HCT116 (cell line): ENCODE data around the gene ARHGAP42.

Experiments
- CEBPB ChIP-seq: IDR thresholded peaks from 2 replicates; pipeline ENCODE4 v1.6.1; 2012; ENCODE audit warnings: low read depth
- EZH2 ChIP-seq: fragments of 200-600 bp; sonication (generic); IDR thresholded peaks from 2 replicates; pipeline ENCODE4 v1.6.1; 2017; ENCODE audit warnings: antibody characterized with exemption, mixed run types
- EZH2phosphoT487 ChIP-seq: fragments of 200-600 bp; IDR thresholded peaks from 2 replicates; pipeline ENCODE4 v1.6.1; 2018; ENCODE audit warnings: antibody characterized with exemption, borderline replicate concordance
- POLR2A ChIP-seq: IDR thresholded peaks from 2 replicates; pipeline ENCODE4 v1.7.0; 2011; ENCODE audit warnings: borderline replicate concordance; ENCODE audit not compliant: insufficient read depth, insufficient read length; ENCODE audit errors: extremely low read depth
- POLR2AphosphoS5 ChIP-seq: IDR thresholded peaks from 2 replicates; pipeline ENCODE4 v1.6.1; 2011; ENCODE audit warnings: mild to moderate bottlenecking, low read depth, low read length, moderate library complexity
- SRF ChIP-seq: IDR thresholded peaks from 2 replicates; pipeline ENCODE4 v1.6.1; 2012; ENCODE audit warnings: low read depth
- YY1 ChIP-seq: IDR thresholded peaks from 2 replicates; pipeline ENCODE4 v1.6.1; 2011; ENCODE audit warnings: low read length, low read depth, moderate library complexity, mild to moderate bottlenecking; ENCODE audit not compliant: insufficient replicate concordance; ENCODE audit errors: extremely low read depth
- ZFX ChIP-seq: fragments of 450-650 bp; IDR thresholded peaks from 2 replicates; pipeline ENCODE4 v1.6.1; 2017
- TF ChIP-seq, protein P1 (sequence below), 3 experiments: fragments of 200-600 bp in 1 of 3; sonication (generic) in 1 of 3; IDR thresholded peaks in 2 of 3; conservative IDR thresholded peaks in 1 of 3; 2 replicates each; pipeline ENCODE4 v1.5.1; 2012 to 2017; ENCODE audit warnings: low read depth in 2 of 3, low read length in 2 of 3, antibody characterized with exemption in 1 of 3, borderline replicate concordance in 1 of 3, control low read depth in 1 of 3, mild to moderate bottlenecking in 1 of 3, mixed read lengths in 1 of 3, mixed run types in 1 of 3, moderate library complexity in 1 of 3; ENCODE audit not compliant: insufficient read depth in 1 of 3
- TF ChIP-seq, protein P2 (sequence below): IDR thresholded peaks from 2 replicates; pipeline ENCODE4 v1.6.1; 2012; ENCODE audit warnings: low read depth
- TF ChIP-seq, protein P3 (sequence below): IDR thresholded peaks from 2 replicates; pipeline ENCODE4 v1.6.1; 2012
- TF ChIP-seq, protein P4 (sequence below): IDR thresholded peaks from 2 replicates; pipeline ENCODE4 v1.6.1; 2012

DNA sequence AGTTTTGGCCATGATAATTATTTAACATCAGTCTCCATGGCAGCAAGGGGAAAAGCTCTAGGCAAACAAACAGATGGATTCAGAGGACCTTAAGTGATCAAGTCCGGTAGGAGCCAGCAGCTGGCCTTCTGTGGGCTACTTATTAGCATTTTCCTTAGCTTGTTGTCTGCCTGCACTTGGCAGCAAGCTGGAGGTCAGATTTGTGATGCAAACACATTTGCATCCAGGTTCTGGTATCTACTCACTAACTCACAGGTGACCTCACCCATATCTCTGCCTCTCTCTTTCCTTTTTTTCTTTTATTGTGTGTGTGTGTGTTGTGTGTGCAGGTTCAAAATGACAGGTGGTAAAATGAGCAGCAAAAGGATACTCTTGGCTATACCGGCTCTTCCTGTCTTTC is 32.3 kb downstream of the ARHGAP42 start:
- TF ChIP-seq EZH2phosphoT487 (no peak), EZH2 (no peak), POLR2AphosphoS5 (no peak), CEBPB (no peak), SRF (no peak), ZFX (no peak), POLR2A (no peak), YY1 (no peak)
- TF ChIP-seq, protein P1, sequence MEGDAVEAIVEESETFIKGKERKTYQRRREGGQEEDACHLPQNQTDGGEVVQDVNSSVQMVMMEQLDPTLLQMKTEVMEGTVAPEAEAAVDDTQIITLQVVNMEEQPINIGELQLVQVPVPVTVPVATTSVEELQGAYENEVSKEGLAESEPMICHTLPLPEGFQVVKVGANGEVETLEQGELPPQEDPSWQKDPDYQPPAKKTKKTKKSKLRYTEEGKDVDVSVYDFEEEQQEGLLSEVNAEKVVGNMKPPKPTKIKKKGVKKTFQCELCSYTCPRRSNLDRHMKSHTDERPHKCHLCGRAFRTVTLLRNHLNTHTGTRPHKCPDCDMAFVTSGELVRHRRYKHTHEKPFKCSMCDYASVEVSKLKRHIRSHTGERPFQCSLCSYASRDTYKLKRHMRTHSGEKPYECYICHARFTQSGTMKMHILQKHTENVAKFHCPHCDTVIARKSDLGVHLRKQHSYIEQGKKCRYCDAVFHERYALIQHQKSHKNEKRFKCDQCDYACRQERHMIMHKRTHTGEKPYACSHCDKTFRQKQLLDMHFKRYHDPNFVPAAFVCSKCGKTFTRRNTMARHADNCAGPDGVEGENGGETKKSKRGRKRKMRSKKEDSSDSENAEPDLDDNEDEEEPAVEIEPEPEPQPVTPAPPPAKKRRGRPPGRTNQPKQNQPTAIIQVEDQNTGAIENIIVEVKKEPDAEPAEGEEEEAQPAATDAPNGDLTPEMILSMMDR (IDR thresholded peaks at IDR 0.05 in 2 of 3, conservative IDR thresholded peaks at IDR 0.05 in 1 of 3; ENCODE audit: borderline replicate concordance in 1 of 3, insufficient read depth in 1 of 3, low read depth in 2 of 3, low read length in 2 of 3): no peak
- TF ChIP-seq, protein P2, sequence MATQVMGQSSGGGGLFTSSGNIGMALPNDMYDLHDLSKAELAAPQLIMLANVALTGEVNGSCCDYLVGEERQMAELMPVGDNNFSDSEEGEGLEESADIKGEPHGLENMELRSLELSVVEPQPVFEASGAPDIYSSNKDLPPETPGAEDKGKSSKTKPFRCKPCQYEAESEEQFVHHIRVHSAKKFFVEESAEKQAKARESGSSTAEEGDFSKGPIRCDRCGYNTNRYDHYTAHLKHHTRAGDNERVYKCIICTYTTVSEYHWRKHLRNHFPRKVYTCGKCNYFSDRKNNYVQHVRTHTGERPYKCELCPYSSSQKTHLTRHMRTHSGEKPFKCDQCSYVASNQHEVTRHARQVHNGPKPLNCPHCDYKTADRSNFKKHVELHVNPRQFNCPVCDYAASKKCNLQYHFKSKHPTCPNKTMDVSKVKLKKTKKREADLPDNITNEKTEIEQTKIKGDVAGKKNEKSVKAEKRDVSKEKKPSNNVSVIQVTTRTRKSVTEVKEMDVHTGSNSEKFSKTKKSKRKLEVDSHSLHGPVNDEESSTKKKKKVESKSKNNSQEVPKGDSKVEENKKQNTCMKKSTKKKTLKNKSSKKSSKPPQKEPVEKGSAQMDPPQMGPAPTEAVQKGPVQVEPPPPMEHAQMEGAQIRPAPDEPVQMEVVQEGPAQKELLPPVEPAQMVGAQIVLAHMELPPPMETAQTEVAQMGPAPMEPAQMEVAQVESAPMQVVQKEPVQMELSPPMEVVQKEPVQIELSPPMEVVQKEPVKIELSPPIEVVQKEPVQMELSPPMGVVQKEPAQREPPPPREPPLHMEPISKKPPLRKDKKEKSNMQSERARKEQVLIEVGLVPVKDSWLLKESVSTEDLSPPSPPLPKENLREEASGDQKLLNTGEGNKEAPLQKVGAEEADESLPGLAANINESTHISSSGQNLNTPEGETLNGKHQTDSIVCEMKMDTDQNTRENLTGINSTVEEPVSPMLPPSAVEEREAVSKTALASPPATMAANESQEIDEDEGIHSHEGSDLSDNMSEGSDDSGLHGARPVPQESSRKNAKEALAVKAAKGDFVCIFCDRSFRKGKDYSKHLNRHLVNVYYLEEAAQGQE: no peak
- TF ChIP-seq, protein P3, sequence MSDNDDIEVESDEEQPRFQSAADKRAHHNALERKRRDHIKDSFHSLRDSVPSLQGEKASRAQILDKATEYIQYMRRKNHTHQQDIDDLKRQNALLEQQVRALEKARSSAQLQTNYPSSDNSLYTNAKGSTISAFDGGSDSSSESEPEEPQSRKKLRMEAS: no peak
- TF ChIP-seq, protein P4, sequence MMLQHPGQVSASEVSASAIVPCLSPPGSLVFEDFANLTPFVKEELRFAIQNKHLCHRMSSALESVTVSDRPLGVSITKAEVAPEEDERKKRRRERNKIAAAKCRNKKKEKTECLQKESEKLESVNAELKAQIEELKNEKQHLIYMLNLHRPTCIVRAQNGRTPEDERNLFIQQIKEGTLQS: no peak
